C1 segment of cervical spinal cord (tissue), 14 donors: Measurements from ENCODE around the gene CPXM1.
"Not testable (repeated sequence)": the region's sequence is repeated elsewhere in the genome, so short reads cannot be mapped to it uniquely, and the experiment has no call there.

ENCODE experiments used
- DNase-seq, 14 donors: peaks; one replicate each; lab custom pipeline; 2025; lab: John Stamatoyannopoulos, UW

CPXM1 gene

GRCh38 chr20:2822073-2822472, 21.6 kb upstream of the CPXM1 start:
- DNase-seq = no peak

- no peak for DNase-seq
Observed at GRCh38 chr20:2820896-2821869, 20.8 kb upstream of the CPXM1 start.

- no peak for DNase-seq
Observed at GRCh38 chr20:2820084-2820895, 19.9 kb upstream of the CPXM1 start.

GRCh38 chr20:2817891-2818595, 17.6 kb upstream of the CPXM1 start:
- no peak for DNase-seq

- DNase-seq = no peak
Observed at GRCh38 chr20:2817341-2817726, 16.9 kb upstream of the CPXM1 start.

- no peak for DNase-seq
Observed at GRCh38 chr20:2816583-2817340, 16.3 kb upstream of the CPXM1 start.

GRCh38 chr20:2816030-2816582, 15.7 kb upstream of the CPXM1 start, which contains the start of gene TMEM239:
Gene TMEM239, plus strand, starts transcription at chr20:2816364. Its CDS starts 191 bp downstream, at chr20:2816555.
- no peak for DNase-seq

- no peak for DNase-seq
Observed at GRCh38 chr20:2815242-2815900, 14.9 kb upstream of the CPXM1 start.

GRCh38 chr20:2814587-2815051, 14.2 kb upstream of the CPXM1 start, which contains the start of gene C20orf141:
Gene C20orf141, plus strand, starts transcription at chr20:2814987. Its CDS starts 198 bp downstream, at chr20:2815185.
- no peak for DNase-seq

GRCh38 chr20:2814076-2814475, 13.6 kb upstream of the CPXM1 start:
- no peak for DNase-seq

GRCh38 chr20:2812189-2812588, 11.8 kb upstream of the CPXM1 start:
- DNase-seq = no peak

- DNase-seq = no peak
Observed at GRCh38 chr20:2809690-2810089, 9.3 kb upstream of the CPXM1 start.

GRCh38 chr20:2807929-2808328, 7.5 kb upstream of the CPXM1 start:
- not testable (repeated sequence) for DNase-seq

- no peak for DNase-seq
Observed at GRCh38 chr20:2807019-2807418, 6.6 kb upstream of the CPXM1 start.

- DNase-seq = no peak
Observed at GRCh38 chr20:2806351-2806701, 5.9 kb upstream of the CPXM1 start.

- no peak for DNase-seq
Observed at GRCh38 chr20:2805689-2806350, 5.4 kb upstream of the CPXM1 start.

GRCh38 chr20:2804852-2805688, 4.6 kb upstream of the CPXM1 start:
- DNase-seq = no peak

- DNase-seq = no peak
Observed at GRCh38 chr20:2804041-2804828, 3.8 kb upstream of the CPXM1 start.
